ENCODE data around the gene RNF169. TPM values are rescaled to one million over a fixed set of nuclear protein-coding genes. Genes with fewer than 3 reads are reported as not detected.

Gene RNF169
- total and polyA plus RNA-seq, 2 of the 8 experiments (the other 6 are each of a cell fraction or from before 2014, with no cell fraction given): 3.6 to 12.5 TPM

DNA sequence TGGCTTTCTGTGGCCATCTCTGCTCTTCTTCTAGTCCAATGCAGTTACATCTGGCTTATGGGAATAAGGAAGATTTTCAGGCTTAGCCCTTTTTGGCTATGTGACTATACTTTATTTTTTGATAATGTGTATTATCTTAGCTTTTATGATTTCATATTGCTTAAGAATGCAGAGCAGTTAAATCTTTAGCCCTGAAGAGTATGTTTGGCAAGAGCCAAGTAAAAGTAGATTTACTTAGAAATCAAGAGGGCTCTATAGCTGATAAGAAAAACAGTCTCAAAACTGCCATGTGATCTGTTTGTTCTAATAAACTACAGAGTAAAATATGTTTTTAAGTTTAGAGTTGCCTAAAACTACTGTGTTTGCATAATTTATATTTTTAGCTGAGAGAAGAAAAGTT is 61.2 kb downstream of the RNF169 start (continued):
- TF ChIP-seq, protein P1, sequence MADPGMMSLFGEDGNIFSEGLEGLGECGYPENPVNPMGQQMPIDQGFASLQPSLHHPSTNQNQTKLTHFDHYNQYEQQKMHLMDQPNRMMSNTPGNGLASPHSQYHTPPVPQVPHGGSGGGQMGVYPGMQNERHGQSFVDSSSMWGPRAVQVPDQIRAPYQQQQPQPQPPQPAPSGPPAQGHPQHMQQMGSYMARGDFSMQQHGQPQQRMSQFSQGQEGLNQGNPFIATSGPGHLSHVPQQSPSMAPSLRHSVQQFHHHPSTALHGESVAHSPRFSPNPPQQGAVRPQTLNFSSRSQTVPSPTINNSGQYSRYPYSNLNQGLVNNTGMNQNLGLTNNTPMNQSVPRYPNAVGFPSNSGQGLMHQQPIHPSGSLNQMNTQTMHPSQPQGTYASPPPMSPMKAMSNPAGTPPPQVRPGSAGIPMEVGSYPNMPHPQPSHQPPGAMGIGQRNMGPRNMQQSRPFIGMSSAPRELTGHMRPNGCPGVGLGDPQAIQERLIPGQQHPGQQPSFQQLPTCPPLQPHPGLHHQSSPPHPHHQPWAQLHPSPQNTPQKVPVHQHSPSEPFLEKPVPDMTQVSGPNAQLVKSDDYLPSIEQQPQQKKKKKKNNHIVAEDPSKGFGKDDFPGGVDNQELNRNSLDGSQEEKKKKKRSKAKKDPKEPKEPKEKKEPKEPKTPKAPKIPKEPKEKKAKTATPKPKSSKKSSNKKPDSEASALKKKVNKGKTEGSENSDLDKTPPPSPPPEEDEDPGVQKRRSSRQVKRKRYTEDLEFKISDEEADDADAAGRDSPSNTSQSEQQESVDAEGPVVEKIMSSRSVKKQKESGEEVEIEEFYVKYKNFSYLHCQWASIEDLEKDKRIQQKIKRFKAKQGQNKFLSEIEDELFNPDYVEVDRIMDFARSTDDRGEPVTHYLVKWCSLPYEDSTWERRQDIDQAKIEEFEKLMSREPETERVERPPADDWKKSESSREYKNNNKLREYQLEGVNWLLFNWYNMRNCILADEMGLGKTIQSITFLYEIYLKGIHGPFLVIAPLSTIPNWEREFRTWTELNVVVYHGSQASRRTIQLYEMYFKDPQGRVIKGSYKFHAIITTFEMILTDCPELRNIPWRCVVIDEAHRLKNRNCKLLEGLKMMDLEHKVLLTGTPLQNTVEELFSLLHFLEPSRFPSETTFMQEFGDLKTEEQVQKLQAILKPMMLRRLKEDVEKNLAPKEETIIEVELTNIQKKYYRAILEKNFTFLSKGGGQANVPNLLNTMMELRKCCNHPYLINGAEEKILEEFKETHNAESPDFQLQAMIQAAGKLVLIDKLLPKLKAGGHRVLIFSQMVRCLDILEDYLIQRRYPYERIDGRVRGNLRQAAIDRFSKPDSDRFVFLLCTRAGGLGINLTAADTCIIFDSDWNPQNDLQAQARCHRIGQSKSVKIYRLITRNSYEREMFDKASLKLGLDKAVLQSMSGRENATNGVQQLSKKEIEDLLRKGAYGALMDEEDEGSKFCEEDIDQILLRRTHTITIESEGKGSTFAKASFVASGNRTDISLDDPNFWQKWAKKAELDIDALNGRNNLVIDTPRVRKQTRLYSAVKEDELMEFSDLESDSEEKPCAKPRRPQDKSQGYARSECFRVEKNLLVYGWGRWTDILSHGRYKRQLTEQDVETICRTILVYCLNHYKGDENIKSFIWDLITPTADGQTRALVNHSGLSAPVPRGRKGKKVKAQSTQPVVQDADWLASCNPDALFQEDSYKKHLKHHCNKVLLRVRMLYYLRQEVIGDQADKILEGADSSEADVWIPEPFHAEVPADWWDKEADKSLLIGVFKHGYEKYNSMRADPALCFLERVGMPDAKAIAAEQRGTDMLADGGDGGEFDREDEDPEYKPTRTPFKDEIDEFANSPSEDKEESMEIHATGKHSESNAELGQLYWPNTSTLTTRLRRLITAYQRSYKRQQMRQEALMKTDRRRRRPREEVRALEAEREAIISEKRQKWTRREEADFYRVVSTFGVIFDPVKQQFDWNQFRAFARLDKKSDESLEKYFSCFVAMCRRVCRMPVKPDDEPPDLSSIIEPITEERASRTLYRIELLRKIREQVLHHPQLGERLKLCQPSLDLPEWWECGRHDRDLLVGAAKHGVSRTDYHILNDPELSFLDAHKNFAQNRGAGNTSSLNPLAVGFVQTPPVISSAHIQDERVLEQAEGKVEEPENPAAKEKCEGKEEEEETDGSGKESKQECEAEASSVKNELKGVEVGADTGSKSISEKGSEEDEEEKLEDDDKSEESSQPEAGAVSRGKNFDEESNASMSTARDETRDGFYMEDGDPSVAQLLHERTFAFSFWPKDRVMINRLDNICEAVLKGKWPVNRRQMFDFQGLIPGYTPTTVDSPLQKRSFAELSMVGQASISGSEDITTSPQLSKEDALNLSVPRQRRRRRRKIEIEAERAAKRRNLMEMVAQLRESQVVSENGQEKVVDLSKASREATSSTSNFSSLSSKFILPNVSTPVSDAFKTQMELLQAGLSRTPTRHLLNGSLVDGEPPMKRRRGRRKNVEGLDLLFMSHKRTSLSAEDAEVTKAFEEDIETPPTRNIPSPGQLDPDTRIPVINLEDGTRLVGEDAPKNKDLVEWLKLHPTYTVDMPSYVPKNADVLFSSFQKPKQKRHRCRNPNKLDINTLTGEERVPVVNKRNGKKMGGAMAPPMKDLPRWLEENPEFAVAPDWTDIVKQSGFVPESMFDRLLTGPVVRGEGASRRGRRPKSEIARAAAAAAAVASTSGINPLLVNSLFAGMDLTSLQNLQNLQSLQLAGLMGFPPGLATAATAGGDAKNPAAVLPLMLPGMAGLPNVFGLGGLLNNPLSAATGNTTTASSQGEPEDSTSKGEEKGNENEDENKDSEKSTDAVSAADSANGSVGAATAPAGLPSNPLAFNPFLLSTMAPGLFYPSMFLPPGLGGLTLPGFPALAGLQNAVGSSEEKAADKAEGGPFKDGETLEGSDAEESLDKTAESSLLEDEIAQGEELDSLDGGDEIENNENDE (IDR thresholded peaks at IDR 0.05; ENCODE audit: insufficient replicate concordance, low read length): no peak
- no peak for TF ChIP-seq POLR2A (IDR thresholded peaks at IDR 0.05; ENCODE audit: control extremely low read depth in 1 of 2, low read depth in 2 of 2, low read length in 2 of 2)

All from H1 (cell line).